IPS-20b (cell line): ENCODE results near the gene MBLAC1.
"Not testable (repeated sequence)": the region's sequence is repeated elsewhere in the genome, so short reads cannot be mapped to it uniquely, and the experiment has no call there.

ENCODE experiments used
- H3K27ac ChIP-seq: one replicate; pipeline ENCODE4 v1.5.1; 2013; ENCODE audit warnings: low read length
- H3K27me3 ChIP-seq: 2 replicates; pipeline ENCODE4 v1.6.1; 2013; ENCODE audit warnings: mild to moderate bottlenecking, low read length, inconsistent platforms; ENCODE audit not compliant: insufficient read depth
- H3K36me3 ChIP-seq: 2 replicates; pipeline ENCODE4 v1.6.1; 2013; ENCODE audit warnings: low read depth, mild to moderate bottlenecking, inconsistent platforms, low read length, moderate library complexity; ENCODE audit not compliant: insufficient read depth
- H3K4me1 ChIP-seq: 2 replicates; pipeline ENCODE4 v1.6.1; 2013; ENCODE audit warnings: mild to moderate bottlenecking, control low read depth, inconsistent platforms, low read length, moderate library complexity; ENCODE audit not compliant: insufficient read depth
- H3K4me3 ChIP-seq: 2 replicates; pipeline ENCODE4 v1.5.1; 2013; ENCODE audit warnings: mild to moderate bottlenecking, low read length, inconsistent platforms
- H3K9ac ChIP-seq: 2 replicates; pipeline ENCODE4 v1.6.1; 2013; ENCODE audit warnings: low read depth, mild to moderate bottlenecking, inconsistent platforms, low read length, moderate library complexity
- H3K9me3 ChIP-seq: 2 replicates; pipeline ENCODE4 v1.6.1; 2013; ENCODE audit warnings: mild to moderate bottlenecking, low read depth, low read length, inconsistent platforms; ENCODE audit not compliant: insufficient read depth

Gene MBLAC1

GRCh38 chr7:100127866-100128636, 1.3 kb downstream of the MBLAC1 start:
- Histone ChIP-seq H3K4me1 (peaks cover 3% of the 10 kb centered on the region; the same call in 1 of the 2 replicates), H3K36me3 (0 out of 2 replicates have a peak, but pooled peaks cover 6% of the 10 kb centered on the region), H3K9ac (peak overlapping the region; percentile 88; the same call in 1 of the 2 replicates), H3K9me3 (no peaks in the 10 kb centered on the region), H3K27ac (no peak overlapping the region), H3K27me3 (peaks cover 28% of the 10 kb centered on the region), H3K4me3 (peak overlapping the region; percentile 92)

- H3K9ac ChIP-seq, result no peak overlapping the region
- peak overlapping the region; percentile 92; the same call in 1 of the 2 replicates for H3K4me3 ChIP-seq
- no peak overlapping the region for H3K27ac ChIP-seq
Observed at GRCh38 chr7:100128637-100128963, 1.8 kb downstream of the MBLAC1 start.

GRCh38 chr7:100130220-100130607, 3.4 kb downstream of the MBLAC1 start:
- H3K36me3 ChIP-seq, H3K4me3 ChIP-seq, H3K4me1 ChIP-seq, H3K9me3 ChIP-seq, H3K9ac ChIP-seq, H3K27ac ChIP-seq: not testable (repeated sequence)
- peaks cover 28% of the 10 kb centered on the region for H3K27me3 ChIP-seq

More at GRCh38 chr7:100128637-100128963, 1.8 kb downstream of the MBLAC1 start:
- H3K27me3 ChIP-seq, result peaks cover 28% of the 10 kb centered on the region
- H3K36me3 ChIP-seq, result 0 out of 2 replicates have a peak, but pooled peaks cover 6% of the 10 kb centered on the region
- H3K4me1 ChIP-seq, result peaks cover 3% of the 10 kb centered on the region; the same call in 1 of the 2 replicates
- H3K9me3 ChIP-seq, result no peaks in the 10 kb centered on the region

- H3K4me1 ChIP-seq, result peaks cover 3% of the 10 kb centered on the region; the same call in 1 of the 2 replicates
- no peak overlapping the region for H3K27ac ChIP-seq
- H3K9ac ChIP-seq, result peak overlapping the region; percentile 30; the same call in 1 of the 2 replicates
- H3K27me3 ChIP-seq, result peaks cover 28% of the 10 kb centered on the region
- no peaks in the 10 kb centered on the region for H3K36me3 ChIP-seq
- no peaks in the 10 kb centered on the region for H3K9me3 ChIP-seq
- peak overlapping the region; percentile 51; the same call in 1 of the 2 replicates for H3K4me3 ChIP-seq
Observed at GRCh38 chr7:100130608-100131453, 4.1 kb downstream of the MBLAC1 start.

GRCh38 chr7:100132126-100132525, 5.4 kb downstream of the MBLAC1 start:
- Histone ChIP-seq H3K27ac (no peak overlapping the region), H3K9me3 (no peaks in the 10 kb centered on the region), H3K27me3 (peaks cover 28% of the 10 kb centered on the region), H3K36me3 (no peaks in the 10 kb centered on the region), H3K4me3 (no peak overlapping the region), H3K9ac (no peak overlapping the region), H3K4me1 (peaks cover 3% of the 10 kb centered on the region; the same call in 1 of the 2 replicates)

GRCh38 chr7:100132697-100133151, 6.0 kb downstream of the MBLAC1 start:
- Histone ChIP-seq H3K36me3 (no peaks in the 10 kb centered on the region), H3K27ac (no peak overlapping the region), H3K9ac (no peak overlapping the region), H3K9me3 (no peaks in the 10 kb centered on the region), H3K4me1 (peaks cover 3% of the 10 kb centered on the region; the same call in 1 of the 2 replicates), H3K4me3 (no peak overlapping the region), H3K27me3 (peaks cover 24% of the 10 kb centered on the region)

GRCh38 chr7:100137851-100138760, 11.3 kb downstream of the MBLAC1 start:
- no peak overlapping the region for H3K9ac ChIP-seq
- no peaks in the 10 kb centered on the region for H3K9me3 ChIP-seq
- no peaks in the 10 kb centered on the region for H3K4me1 ChIP-seq
- no peak overlapping the region for H3K27ac ChIP-seq
- no peaks in the 10 kb centered on the region for H3K36me3 ChIP-seq
- no peaks in the 10 kb centered on the region for H3K27me3 ChIP-seq
- no peak overlapping the region for H3K4me3 ChIP-seq

GRCh38 chr7:100141555-100141949, 14.8 kb downstream of the MBLAC1 start:
- H3K4me1 ChIP-seq, result no peaks in the 10 kb centered on the region

GRCh38 chr7:100142461-100142860, 15.7 kb downstream of the MBLAC1 start:
- H3K9ac ChIP-seq, result no peak overlapping the region
- H3K4me1 ChIP-seq, result no peaks in the 10 kb centered on the region
- H3K36me3 ChIP-seq, result no peaks in the 10 kb centered on the region
- H3K9me3 ChIP-seq, result no peaks in the 10 kb centered on the region
- H3K27me3 ChIP-seq, result no peaks in the 10 kb centered on the region
- no peak overlapping the region for H3K4me3 ChIP-seq
- H3K27ac ChIP-seq, result no peak overlapping the region

More at GRCh38 chr7:100141555-100141949, 14.8 kb downstream of the MBLAC1 start:
- no peaks in the 10 kb centered on the region for H3K36me3 ChIP-seq
- no peaks in the 10 kb centered on the region for H3K9me3 ChIP-seq
- H3K27ac ChIP-seq, result no peak overlapping the region
- no peak overlapping the region for H3K4me3 ChIP-seq
- H3K9ac ChIP-seq, result no peak overlapping the region
- H3K27me3 ChIP-seq, result no peaks in the 10 kb centered on the region

- not testable (repeated sequence) for H3K4me1 ChIP-seq, H3K27me3 ChIP-seq, H3K4me3 ChIP-seq, H3K9ac ChIP-seq, H3K27ac ChIP-seq, H3K36me3 ChIP-seq, H3K9me3 ChIP-seq
Observed at GRCh38 chr7:100146350-100146749, 19.6 kb downstream of the MBLAC1 start.

- Histone ChIP-seq H3K9me3 (no peaks in the 10 kb centered on the region), H3K4me3 (no peak overlapping the region), H3K27ac (no peak overlapping the region), H3K4me1 (peaks cover 4% of the 10 kb centered on the region; the same call in 1 of the 2 replicates), H3K36me3 (peaks cover 15% of the 10 kb centered on the region), H3K27me3 (no peaks in the 10 kb centered on the region), H3K9ac (no peak overlapping the region)
Observed at GRCh38 chr7:100147278-100147677, 20.5 kb downstream of the MBLAC1 start.
